SU-DHL-6 (cell line): ENCODE results near the gene ZDHHC17.

Experiments
- H2AFZ ChIP-seq: fragments of 200-600 bp; sonication (generic); 2 replicates; pipeline ENCODE4 v1.6.1; 2014; ENCODE audit warnings: low read depth, mild to moderate bottlenecking, moderate library complexity, mixed read lengths, antibody characterized with exemption, low read length; ENCODE audit not compliant: severe bottlenecking
- H3F3A ChIP-seq: fragments of 200-600 bp; shearing (Covaris generic); 2 replicates; pipeline ENCODE4 v1.6.0; 2016; ENCODE audit warnings: antibody characterized with exemption, mild to moderate bottlenecking; ENCODE audit not compliant: insufficient read depth
- H3K27ac ChIP-seq: fragments of 200-600 bp; sonication (generic); 2 replicates; pipeline ENCODE4 v1.5.1; 2016; ENCODE audit warnings: low read depth, mild to moderate bottlenecking, low read length, moderate library complexity, mixed read lengths
- H3K27me3 ChIP-seq: fragments of 200-600 bp; sonication (generic), shearing (Covaris generic); 2 replicates; pipeline ENCODE4 v1.6.0; 2014; ENCODE audit warnings: mild to moderate bottlenecking, low read length
- H3K36me3 ChIP-seq: fragments of 200-600 bp; sonication (generic); 2 replicates; pipeline ENCODE4 v1.6.1; 2014; ENCODE audit warnings: mild to moderate bottlenecking, low read length, mixed read lengths
- H3K4me2 ChIP-seq: fragments of 300-600, 200-600 bp; shearing (Covaris generic), sonication (generic); 2 replicates; pipeline ENCODE4 v1.6.0; 2014; ENCODE audit warnings: low read length, low read depth, mild to moderate bottlenecking; ENCODE audit not compliant: poor library complexity, severe bottlenecking
- H3K4me3 ChIP-seq: fragments of 200-600 bp; sonication (generic); 2 replicates; pipeline ENCODE4 v1.5.1; 2014; ENCODE audit warnings: antibody characterized with exemption, low read length, mild to moderate bottlenecking, mixed read lengths; ENCODE audit not compliant: insufficient read depth, poor library complexity, severe bottlenecking
- H3K79me2 ChIP-seq: fragments of 200-600 bp; sonication (generic); 2 replicates; pipeline ENCODE4 v1.6.1; 2014; ENCODE audit warnings: mild to moderate bottlenecking, low read length, moderate library complexity; ENCODE audit not compliant: insufficient read depth
- H3K9ac ChIP-seq: fragments of 200-600 bp; sonication (generic); 2 replicates; pipeline ENCODE4 v1.7.0; 2014; ENCODE audit warnings: mild to moderate bottlenecking, low read length
- H3K9me2 ChIP-seq: fragments of 200-600 bp; sonication (generic); replicated peaks from 2 replicates; pipeline ENCODE4 v1.6.1; 2014; ENCODE audit warnings: low read length; ENCODE audit not compliant: insufficient read depth
- H3K9me3 ChIP-seq: fragments of 200-600 bp; sonication (generic); 2 replicates; pipeline ENCODE4 v1.6.1; 2014; ENCODE audit warnings: low read length, mixed read lengths; ENCODE audit not compliant: insufficient read depth
- H4K20me1 ChIP-seq: fragments of 200-600 bp; sonication (generic); 2 replicates; pipeline ENCODE4 v1.6.1; 2014; ENCODE audit warnings: low read depth, mild to moderate bottlenecking, antibody characterized with exemption, low read length, moderate library complexity, mixed read lengths
- CTCF ChIP-seq: fragments of 200-600 bp; sonication (generic); IDR thresholded peaks from one replicate; pipeline ENCODE4 v1.5.1; 2017; ENCODE audit warnings: antibody characterized with exemption, mild to moderate bottlenecking, low read length, moderate library complexity; ENCODE audit not compliant: insufficient read depth, poor library complexity, severe bottlenecking
- EZH2phosphoT487 ChIP-seq: fragments of 200-600 bp; sonication (generic), shearing (Covaris generic); conservative IDR thresholded peaks from 2 replicates; pipeline ENCODE4 v1.6.1; 2018; ENCODE audit warnings: mild to moderate bottlenecking, antibody characterized with exemption, low read length, moderate library complexity, mixed read lengths

Gene ZDHHC17

GRCh38 chr12:76738824-76739579, 24.9 kb upstream of the ZDHHC17 start:
- no peak overlapping the region for H3K4me2 ChIP-seq
- H3K9me2 ChIP-seq: no peaks in the 10 kb centered on the region
- no peak overlapping the region for H3K27ac ChIP-seq
- H4K20me1 ChIP-seq: no peaks in the 10 kb centered on the region
- no peaks in the 10 kb centered on the region for H3K27me3 ChIP-seq
- no peak overlapping the region for H2AFZ ChIP-seq
- H3K4me3 ChIP-seq: no peak overlapping the region
- H3K9ac ChIP-seq: no peak overlapping the region
- H3K79me2 ChIP-seq: no peaks in the 10 kb centered on the region
- TF ChIP-seq EZH2phosphoT487: no peak
- TF ChIP-seq CTCF: no peak
- H3K36me3 ChIP-seq: no peaks in the 10 kb centered on the region
- H3F3A ChIP-seq: no peaks in the 10 kb centered on the region
- no peaks in the 10 kb centered on the region for H3K9me3 ChIP-seq

GRCh38 chr12:76739896-76740295, 24.0 kb upstream of the ZDHHC17 start:
- no peaks in the 10 kb centered on the region for H3K9me2 ChIP-seq
- H3K27ac ChIP-seq: no peak overlapping the region
- H3F3A ChIP-seq: no peaks in the 10 kb centered on the region
- H3K4me2 ChIP-seq: no peak overlapping the region
- TF ChIP-seq EZH2phosphoT487: no peak
- TF ChIP-seq CTCF: no peak
- no peaks in the 10 kb centered on the region for H3K36me3 ChIP-seq
- no peak overlapping the region for H2AFZ ChIP-seq
- no peaks in the 10 kb centered on the region for H3K9me3 ChIP-seq
- H3K9ac ChIP-seq: no peak overlapping the region
- no peak overlapping the region for H3K4me3 ChIP-seq
- no peaks in the 10 kb centered on the region for H3K27me3 ChIP-seq
- H3K79me2 ChIP-seq: no peaks in the 10 kb centered on the region
- no peaks in the 10 kb centered on the region for H4K20me1 ChIP-seq

- no peak overlapping the region for H3K9ac ChIP-seq
- no peaks in the 10 kb centered on the region for H3K79me2 ChIP-seq
- TF ChIP-seq EZH2phosphoT487: no peak
- no peaks in the 10 kb centered on the region for H3K27me3 ChIP-seq
- no peaks in the 10 kb centered on the region for H3K9me2 ChIP-seq
- H4K20me1 ChIP-seq: no peaks in the 10 kb centered on the region
- no peak overlapping the region for H2AFZ ChIP-seq
- no peak overlapping the region for H3K4me3 ChIP-seq
- no peak overlapping the region for H3K27ac ChIP-seq
- H3K9me3 ChIP-seq: no peaks in the 10 kb centered on the region
- H3K36me3 ChIP-seq: no peaks in the 10 kb centered on the region
- no peaks in the 10 kb centered on the region for H3F3A ChIP-seq
- no peak overlapping the region for H3K4me2 ChIP-seq
Measured at GRCh38 chr12:76740501-76740900, 23.4 kb upstream of the ZDHHC17 start.

GRCh38 chr12:76745343-76745742, 18.6 kb upstream of the ZDHHC17 start:
- H3K27ac ChIP-seq: no peak overlapping the region
- TF ChIP-seq CTCF: no peak
- no peak for TF ChIP-seq EZH2phosphoT487

More at GRCh38 chr12:76745343-76745742, 18.6 kb upstream of the ZDHHC17 start:
- H3K79me2 ChIP-seq: no peaks in the 10 kb centered on the region
- H3K4me2 ChIP-seq: no peak overlapping the region
- H3K36me3 ChIP-seq: no peaks in the 10 kb centered on the region
- no peaks in the 10 kb centered on the region for H3K9me2 ChIP-seq
- H2AFZ ChIP-seq: no peak overlapping the region
- no peaks in the 10 kb centered on the region for H4K20me1 ChIP-seq
- no peaks in the 10 kb centered on the region for H3K27me3 ChIP-seq
- H3K9me3 ChIP-seq: no peaks in the 10 kb centered on the region
- no peak overlapping the region for H3K9ac ChIP-seq
- H3K4me3 ChIP-seq: no peak overlapping the region
- no peaks in the 10 kb centered on the region for H3F3A ChIP-seq
